GM23248 (cell line): ENCODE data around the gene ARID1B. TPM values are rescaled to one million over a fixed set of nuclear protein-coding genes. Genes with fewer than 3 reads are reported as not detected.

ENCODE experiments used
- DNase-seq: peaks from one replicate; pipeline ENCODE4 v3.0.0-alpha.2; 2015
- H2AFZ ChIP-seq: fragments of 200-600 bp; sonication (generic); 2 replicates; pipeline ENCODE4 v1.6.1; 2016; ENCODE audit warnings: antibody characterized with exemption
- H3F3A ChIP-seq: fragments of 200-600 bp; sonication (generic); 2 replicates; pipeline ENCODE4 v1.6.1; 2016; ENCODE audit warnings: mild to moderate bottlenecking, antibody characterized with exemption, mixed run types; ENCODE audit not compliant: insufficient read depth
- H3K27ac ChIP-seq: fragments of 200-600 bp; sonication (generic); 2 replicates; pipeline ENCODE4 v1.5.1; 2016; ENCODE audit warnings: mild to moderate bottlenecking
- H3K27me3 ChIP-seq: fragments of 200-600 bp; sonication (generic); replicated peaks from 2 replicates; pipeline ENCODE4 v1.6.1; 2016; ENCODE audit warnings: mild to moderate bottlenecking; ENCODE audit not compliant: insufficient read depth
- H3K36me3 ChIP-seq: fragments of 200-600 bp; sonication (generic); 2 replicates; pipeline ENCODE4 v1.6.1; 2016; ENCODE audit warnings: low read depth, mild to moderate bottlenecking
- H3K4me1 ChIP-seq: fragments of 200-600 bp; sonication (generic); 2 replicates; pipeline ENCODE4 v1.6.1; 2016; ENCODE audit warnings: mild to moderate bottlenecking; ENCODE audit not compliant: insufficient read depth
- H3K4me2 ChIP-seq: fragments of 200-600 bp; sonication (generic); one replicate; pipeline ENCODE4 v1.6.1; 2016; ENCODE audit warnings: mild to moderate bottlenecking; ENCODE audit not compliant: unreplicated experiment
- H3K4me3 ChIP-seq: fragments of 200-600 bp; sonication (generic); 2 replicates; pipeline ENCODE4 v1.5.1; 2016; ENCODE audit warnings: mild to moderate bottlenecking
- H3K79me2 ChIP-seq: fragments of 200-600 bp; sonication (generic); 2 replicates; pipeline ENCODE4 v1.6.1; 2016; ENCODE audit warnings: mild to moderate bottlenecking; ENCODE audit not compliant: insufficient read depth
- H3K9ac ChIP-seq: fragments of 200-600 bp; sonication (generic); 2 replicates; pipeline ENCODE4 v1.6.1; 2016; ENCODE audit warnings: mild to moderate bottlenecking
- H3K9me2 ChIP-seq: fragments of 200-600 bp; sonication (generic); 2 replicates; pipeline ENCODE4 v1.6.1; 2016; ENCODE audit warnings: mixed run types, mild to moderate bottlenecking, moderate library complexity; ENCODE audit not compliant: insufficient read depth
- H3K9me3 ChIP-seq: fragments of 200-600 bp; sonication (generic); one replicate; pipeline ENCODE4 v1.6.1; 2017; ENCODE audit warnings: low read depth
- H4K20me1 ChIP-seq: fragments of 200-600 bp; sonication (generic); 2 replicates; pipeline ENCODE4 v1.6.0; 2016; ENCODE audit not compliant: insufficient read depth
- EZH2 ChIP-seq: fragments of 200-600 bp; sonication (generic); IDR thresholded peaks from 2 replicates; pipeline ENCODE4 v1.6.1; 2018; ENCODE audit warnings: antibody characterized with exemption, mild to moderate bottlenecking; ENCODE audit not compliant: insufficient read depth, poor library complexity, severe bottlenecking
- EZH2phosphoT487 ChIP-seq: fragments of 200-600 bp; sonication (generic); IDR thresholded peaks from 2 replicates; pipeline ENCODE4 v1.6.1; 2018; ENCODE audit warnings: antibody characterized with exemption, moderate library complexity, mild to moderate bottlenecking, low read depth; ENCODE audit not compliant: insufficient read depth
- WGBS, 2 experiments: methylation state at CpG; one replicate each; pipeline ENCODE4 v1.1.6; 2015 to 2017; ENCODE audit warnings: low lambda C conversion rate in 2 of 2, low coverage in 1 of 2; ENCODE audit errors: missing lambda C conversion rate in 2 of 2; 5-methylcytosine and 5-hydroxymethylcytosine counted together
- in situ Hi-C: fragments of 300-500 bp; cut with MboI; formaldehyde crosslinking; loops from 2 replicates; pipeline ENCODE4 v1.15.0; 2020
- polyA plus RNA-seq: library from polyadenylated mRNA; unstranded; fragments of >200 nt; fragmentation: Nextera tagmentation; extraction: Ambion mirVana; gene quantifications from 2 replicates; pipeline ENCODE4 v1.2.1, GENCODE V29; 2016
- total RNA-seq: library from RNA; depleted of rRNA; stranded (reverse); fragments of >200 nt; shearing (Covaris generic); gene quantifications from 2 replicates; pipeline ENCODE4 v1.2.3, GENCODE V29; 2014

Gene ARID1B
- total and polyA plus RNA-seq, 2 experiments from 2014 or later = 19.3 to 21.2 TPM

DNA sequence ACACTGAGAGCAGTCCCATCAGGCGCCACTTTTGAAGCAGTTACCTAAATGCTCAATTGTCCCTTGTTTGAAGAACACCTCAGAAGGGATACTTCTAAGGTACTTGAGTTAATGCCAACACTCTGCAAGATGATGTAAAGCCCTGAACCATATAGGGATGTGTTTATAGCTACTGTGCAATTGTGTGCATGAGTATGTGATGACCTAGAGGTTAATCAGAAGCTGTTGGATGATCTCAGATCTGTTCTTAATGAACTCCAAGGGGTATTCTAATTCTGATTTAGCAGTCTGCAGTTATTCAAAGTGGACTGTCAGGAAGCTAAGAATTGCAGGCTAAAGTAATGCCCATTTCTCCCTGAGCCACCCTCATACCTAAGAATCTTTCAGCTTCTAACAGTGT is 387.8 kb downstream of the ARID1B start:
- Histone ChIP-seq H2AFZ (no peak overlapping the region), H3K9ac (no peak overlapping the region), H3K4me3 (no peak overlapping the region), H3K79me2 (no peaks in the 10 kb centered on the region), H3K27me3 (no peaks in the 10 kb centered on the region), H3K9me2 (no peaks in the 10 kb centered on the region), H4K20me1 (no peaks in the 10 kb centered on the region), H3K9me3 (no peaks in the 10 kb centered on the region), H3K27ac (no peak overlapping the region), H3K4me1 (no peaks in the 10 kb centered on the region), H3K36me3 (peaks cover 5% of the 10 kb centered on the region; the same call in 1 of the 2 replicates), H3F3A (peaks cover 10% of the 10 kb centered on the region), H3K4me2 (no peak overlapping the region)
- DNase-seq = peak; percentile 22
- in situ Hi-C loops = no loop called here
- TF ChIP-seq EZH2phosphoT487 = no peak
- TF ChIP-seq EZH2 = no peak
- WGBS, 2 experiments = 100% methylated on average over 1 of the region's 1 CpG

DNA sequence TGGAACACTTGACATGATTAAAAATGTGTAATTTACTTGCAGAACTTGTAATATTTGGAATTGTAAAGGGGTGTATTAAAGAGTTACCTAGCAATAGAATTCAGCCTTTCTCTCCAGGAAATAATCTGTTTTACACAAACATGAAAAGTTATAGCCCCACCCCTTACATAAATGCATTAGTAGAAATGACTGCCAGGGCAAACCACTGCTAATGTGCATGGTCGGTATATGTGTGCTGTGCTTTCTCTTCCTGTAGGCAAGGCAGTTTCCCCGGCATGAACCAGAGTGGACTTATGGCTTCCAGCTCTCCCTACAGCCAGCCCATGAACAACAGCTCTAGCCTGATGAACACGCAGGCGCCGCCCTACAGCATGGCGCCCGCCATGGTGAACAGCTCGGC is 389.6 kb downstream of the ARID1B start:
- Histone ChIP-seq H3F3A (peaks cover 10% of the 10 kb centered on the region), H3K9ac (no peak overlapping the region), H3K27ac (no peak overlapping the region), H2AFZ (no peak overlapping the region), H3K9me2 (no peaks in the 10 kb centered on the region), H3K4me2 (no peak overlapping the region), H3K79me2 (no peaks in the 10 kb centered on the region), H3K4me1 (no peaks in the 10 kb centered on the region), H3K27me3 (no peaks in the 10 kb centered on the region), H4K20me1 (no peaks in the 10 kb centered on the region), H3K9me3 (no peaks in the 10 kb centered on the region), H3K4me3 (no peak overlapping the region), H3K36me3 (peaks cover 5% of the 10 kb centered on the region; the same call in 1 of the 2 replicates)
- TF ChIP-seq EZH2 (no peak), EZH2phosphoT487 (no peak)
- in situ Hi-C loops = no loop called here
- WGBS, 2 experiments = 96 to 100% methylated on average over 8 of the region's 8 CpGs
- no peak for DNase-seq

DNA sequence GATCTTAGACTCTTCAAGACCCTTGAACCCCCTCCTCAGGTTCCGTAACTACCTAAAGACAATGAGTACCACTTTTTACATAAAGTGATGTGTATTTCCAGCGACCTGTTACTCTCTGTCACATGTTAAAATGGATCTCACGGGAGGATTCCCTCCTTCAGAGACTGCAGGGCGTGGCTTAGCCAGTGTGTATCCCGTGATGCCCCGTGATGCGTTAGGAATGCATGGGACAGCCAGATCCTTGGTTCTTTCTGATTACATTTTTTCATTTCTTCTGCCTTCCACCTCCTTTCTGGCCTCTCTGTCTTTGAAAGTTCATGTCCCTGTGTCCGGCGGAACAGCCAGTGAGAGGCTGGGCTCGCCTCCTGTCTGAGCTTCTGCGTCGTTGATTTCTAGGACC is 390.7 kb downstream of the ARID1B start:
- no peak for TF ChIP-seq EZH2
- TF ChIP-seq EZH2phosphoT487 = no peak
- 95 to 96% methylated on average over 12 of the region's 12 CpGs for WGBS, 2 experiments
- Histone ChIP-seq H3F3A (peaks cover 10% of the 10 kb centered on the region), H3K9me2 (no peaks in the 10 kb centered on the region), H3K4me2 (no peak overlapping the region), H3K9ac (no peak overlapping the region), H3K27ac (no peak overlapping the region), H3K36me3 (peaks cover 5% of the 10 kb centered on the region; the same call in 1 of the 2 replicates), H3K79me2 (no peaks in the 10 kb centered on the region), H3K27me3 (no peaks in the 10 kb centered on the region), H2AFZ (no peak overlapping the region), H3K9me3 (no peaks in the 10 kb centered on the region), H4K20me1 (no peaks in the 10 kb centered on the region), H3K4me1 (no peaks in the 10 kb centered on the region), H3K4me3 (no peak overlapping the region)
- in situ Hi-C loops = no loop called here
- no peak for DNase-seq

DNA sequence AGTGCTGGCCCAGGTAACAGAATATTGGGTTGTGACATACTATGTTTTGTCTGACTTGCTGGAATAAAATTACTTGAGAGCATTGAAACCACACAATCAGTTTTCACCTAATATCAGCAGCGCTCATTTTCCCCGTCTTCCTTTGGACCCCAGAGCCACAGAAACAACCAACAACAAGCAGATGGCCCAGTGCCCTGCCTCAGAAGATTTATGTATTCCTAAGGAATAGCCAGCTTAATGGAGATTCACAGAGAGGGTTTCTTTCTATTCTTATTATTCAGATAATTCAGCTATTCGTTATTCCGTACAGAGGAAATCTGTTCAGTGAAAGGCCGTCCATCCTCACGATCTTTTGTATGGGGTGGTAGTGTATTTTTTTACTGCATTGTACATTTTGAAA is 391.3 kb downstream of the ARID1B start:
- Histone ChIP-seq H3K27ac (no peak overlapping the region), H3K9me3 (no peaks in the 10 kb centered on the region), H3F3A (peaks cover 10% of the 10 kb centered on the region), H3K9me2 (no peaks in the 10 kb centered on the region), H3K4me1 (no peaks in the 10 kb centered on the region; the same call in 1 of the 2 replicates), H3K36me3 (peaks cover 5% of the 10 kb centered on the region; the same call in 1 of the 2 replicates), H3K9ac (no peak overlapping the region), H2AFZ (no peak overlapping the region), H3K4me3 (no peak overlapping the region), H3K79me2 (no peaks in the 10 kb centered on the region), H3K27me3 (no peaks in the 10 kb centered on the region), H4K20me1 (no peaks in the 10 kb centered on the region), H3K4me2 (no peak overlapping the region)
- no peak for DNase-seq
- no peak for TF ChIP-seq EZH2
- 93 to 94% methylated on average over 6 of the region's 6 CpGs for WGBS, 2 experiments
- in situ Hi-C loops = no loop called here

DNA sequence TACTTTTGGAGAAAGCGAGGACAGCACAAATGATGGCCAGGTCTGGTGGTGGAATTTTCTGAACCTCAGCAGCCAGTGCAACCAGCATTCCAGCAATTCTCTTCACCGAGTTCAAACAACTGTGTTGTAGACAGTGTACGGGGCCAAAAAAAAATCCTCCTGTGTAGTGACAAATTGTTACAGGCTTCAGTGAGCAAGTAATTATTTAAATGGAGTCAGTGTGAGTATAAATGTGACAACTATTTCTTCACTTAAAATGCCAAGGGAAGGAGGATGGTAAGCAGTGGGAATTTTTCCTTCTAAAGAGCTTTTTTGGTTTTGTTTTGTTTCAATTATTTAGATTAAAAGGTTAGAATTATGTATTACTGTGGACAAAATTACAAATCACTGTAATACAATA is 392.0 kb downstream of the ARID1B start:
- H3K27ac ChIP-seq = no peak overlapping the region

More for the DNA sequence above, 392.0 kb downstream of the ARID1B start:
- H3K9ac ChIP-seq = no peak overlapping the region
- H3K9me3 ChIP-seq = no peaks in the 10 kb centered on the region
- no peak overlapping the region for H3K4me3 ChIP-seq
- in situ Hi-C loops = no loop called here
- WGBS, 2 experiments = 69 to 82% methylated on average over 3 of the region's 3 CpGs
- H3K9me2 ChIP-seq = no peaks in the 10 kb centered on the region
- H4K20me1 ChIP-seq = no peaks in the 10 kb centered on the region
- DNase-seq = no peak
- H3K36me3 ChIP-seq = peaks cover 5% of the 10 kb centered on the region; the same call in 1 of the 2 replicates
- H3K4me2 ChIP-seq = no peak overlapping the region
- no peak overlapping the region for H2AFZ ChIP-seq
- peaks cover 10% of the 10 kb centered on the region for H3F3A ChIP-seq
- TF ChIP-seq EZH2 = no peak
- TF ChIP-seq EZH2phosphoT487 = no peak
- no peaks in the 10 kb centered on the region; the same call in 1 of the 2 replicates for H3K4me1 ChIP-seq
- no peaks in the 10 kb centered on the region for H3K27me3 ChIP-seq
- no peaks in the 10 kb centered on the region for H3K79me2 ChIP-seq
